ENCODE results near the gene TSPAN10. TPM values are rescaled to one million over a fixed set of nuclear protein-coding genes. Genes with fewer than 3 reads are reported as not detected.
A peak's percentile ranks its signal among the peaks of the same experiment; 100 is the strongest.

TSPAN10 gene
- total and polyA plus RNA-seq, 4 donors: 0.61 to 4.7 (median 1.1) TPM

GRCh38 chr17:81652906-81653771, 16.1 kb downstream of the TSPAN10 start:
- Histone ChIP-seq H3K9me3 (ENCODE audit: control insufficient read depth in 4 of 4, insufficient read depth in 3 of 4, low read length in 3 of 4) (peaks cover 0 to 10% (median 0%) of the 10 kb centered on the region in 4 donors), H3K27ac (ENCODE audit: low read depth in 1 of 2, low read length in 1 of 2) (no peak overlapping the region), H3K4me1 (ENCODE audit: control insufficient read depth in 5 of 5, insufficient read depth in 5 of 5, low read length in 5 of 5) (peaks cover 0 to 9% (median 0%) of the 10 kb centered on the region in 5 donors), H3K36me3 (ENCODE audit: control insufficient read depth in 4 of 4, insufficient read depth in 4 of 4, low read length in 4 of 4) (peaks cover 0 to 6% (median 0%) of the 10 kb centered on the region in 4 donors), H3K4me3 (no peak overlapping the region), H3K9ac (ENCODE audit: insufficient read depth in 1 of 2, low read length in 2 of 2) (peak overlapping the region in 1 of 2 donors; percentile 25), H3K27me3 (ENCODE audit: control insufficient read depth in 3 of 3, insufficient read depth in 3 of 3, low read length in 2 of 3) (peaks cover 2 to 14% (median 10%) of the 10 kb centered on the region in 3 donors)
- TF ChIP-seq CTCF (IDR thresholded peaks at IDR 0.05; ENCODE audit: control extremely low read depth, extremely low read depth): no peak
- DNase-seq (peak; percentile 8 to 43 (median 32)), ATAC-seq (ENCODE audit: insufficient read depth, low FRiP score) (no peak)
- WGBS, 2 donors: 13 to 29% methylated on average over 26 to 27 of the region's 27 CpGs

DNA sequence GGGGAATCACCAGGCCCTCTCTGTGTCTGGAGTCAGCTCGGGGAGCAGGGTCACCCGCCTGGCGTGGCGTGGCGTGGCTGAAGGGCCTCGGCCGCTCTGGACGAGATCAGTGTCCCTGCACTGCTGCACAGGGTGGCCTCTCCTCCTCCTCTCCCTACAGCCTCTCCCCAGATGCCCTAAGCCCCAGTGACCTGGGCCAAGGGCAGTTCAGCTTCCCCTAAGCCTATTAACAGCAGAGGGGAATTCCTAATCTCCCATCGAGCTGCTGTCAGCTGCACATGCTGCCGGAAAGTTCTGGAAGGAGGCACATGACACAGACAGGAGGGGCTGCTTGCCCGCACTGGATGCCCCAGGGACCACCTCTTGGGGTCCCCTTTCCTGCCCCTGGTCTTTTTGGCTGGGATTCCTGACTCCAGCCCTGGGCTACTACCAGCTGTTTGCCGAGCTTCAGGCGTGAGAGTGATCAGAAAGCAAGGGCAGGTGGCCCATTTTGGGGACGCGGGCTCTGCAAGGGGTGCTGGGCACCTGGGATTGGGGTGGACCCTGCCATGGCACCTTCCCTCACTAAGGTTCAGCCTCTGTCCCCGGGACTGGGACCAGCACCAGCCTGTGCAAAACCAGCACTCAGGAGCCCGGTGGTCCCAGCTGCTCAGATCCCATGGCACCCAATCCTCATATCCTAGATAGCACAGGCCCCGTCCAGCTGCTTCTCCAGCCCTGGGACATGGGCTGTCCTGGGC, 18.6 kb downstream of the TSPAN10 start:
- no peak overlapping the region for H3K9ac ChIP-seq (ENCODE audit: insufficient read depth in 1 of 2, low read length in 2 of 2)
- no peaks in the 10 kb centered on the region for H3K36me3 ChIP-seq (ENCODE audit: control insufficient read depth in 4 of 4, insufficient read depth in 4 of 4, low read length in 4 of 4)
- peaks cover 0 to 2% (median 0%) of the 10 kb centered on the region in 3 donors for H3K27me3 ChIP-seq (ENCODE audit: control insufficient read depth in 3 of 3, insufficient read depth in 3 of 3, low read length in 2 of 3)
- ATAC-seq (ENCODE audit: insufficient read depth, low FRiP score) (no peak), DNase-seq (no peak)
- peaks cover 0 to 9% (median 0%) of the 10 kb centered on the region in 5 donors for H3K4me1 ChIP-seq (ENCODE audit: control insufficient read depth in 5 of 5, insufficient read depth in 5 of 5, low read length in 5 of 5)
- H3K4me3 ChIP-seq: no peak overlapping the region
- no peaks in the 10 kb centered on the region for H3K9me3 ChIP-seq (ENCODE audit: control insufficient read depth in 4 of 4, insufficient read depth in 3 of 4, low read length in 3 of 4)
- no peak for TF ChIP-seq CTCF (IDR thresholded peaks at IDR 0.05; ENCODE audit: control extremely low read depth, extremely low read depth)
- H3K27ac ChIP-seq (ENCODE audit: low read depth in 1 of 2, low read length in 1 of 2): no peak overlapping the region
- WGBS, 2 donors: 87 to 90% methylated on average over 18 of the region's 18 CpGs

DNA sequence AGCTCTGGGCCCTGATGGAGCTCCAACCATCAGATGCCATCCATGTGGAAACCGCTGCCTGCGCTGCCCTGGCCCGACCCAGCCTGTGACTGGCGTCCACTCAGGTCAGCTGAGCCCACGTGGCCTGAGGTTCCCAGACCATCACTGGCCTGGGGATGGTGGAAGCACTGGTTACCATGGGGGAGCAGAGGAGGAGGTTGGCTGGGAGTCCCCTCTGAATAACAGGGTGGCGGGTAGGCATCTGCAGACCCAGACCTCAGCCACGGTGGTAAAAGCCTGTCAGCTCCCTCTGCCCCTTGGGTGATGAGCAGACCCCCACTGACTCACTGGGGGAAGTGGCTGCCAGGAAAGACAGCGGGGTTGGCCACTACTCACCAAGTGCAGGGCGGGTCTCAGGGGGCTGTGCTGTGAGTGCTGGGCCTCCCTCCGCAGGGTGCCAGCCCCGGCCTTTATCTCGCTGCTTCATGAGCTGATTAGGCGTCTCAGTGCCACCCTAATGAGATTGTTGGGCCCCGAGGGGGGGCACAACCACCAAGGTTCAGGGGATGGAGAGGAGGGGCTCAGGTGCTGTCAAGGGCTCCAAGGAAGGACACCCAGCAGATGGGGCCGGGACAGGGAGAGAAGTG, 19.2 kb downstream of the TSPAN10 start, which contains the start of gene PDE6G:
Gene PDE6G (minus strand): TSS at position 425 of the 626 bp plus-strand sequence. CDS start 3,237 bp downstream, outside the sequence.
- ATAC-seq (ENCODE audit: insufficient read depth, low FRiP score) (no peak), DNase-seq (no peak)
- Histone ChIP-seq H3K9me3 (ENCODE audit: control insufficient read depth in 4 of 4, insufficient read depth in 3 of 4, low read length in 3 of 4) (no peaks in the 10 kb centered on the region), H3K36me3 (ENCODE audit: control insufficient read depth in 4 of 4, insufficient read depth in 4 of 4, low read length in 4 of 4) (no peaks in the 10 kb centered on the region), H3K9ac (ENCODE audit: insufficient read depth in 1 of 2, low read length in 2 of 2) (no peak within 1 kb of the TSS), H3K27me3 (ENCODE audit: control insufficient read depth in 3 of 3, insufficient read depth in 3 of 3, low read length in 2 of 3) (peaks cover 0 to 2% (median 0%) of the 10 kb centered on the region in 3 donors), H3K4me1 (ENCODE audit: control insufficient read depth in 5 of 5, insufficient read depth in 5 of 5, low read length in 5 of 5) (peaks cover 0 to 9% (median 0%) of the 10 kb centered on the region in 5 donors), H3K4me3 (no peak within 1 kb of the TSS), H3K27ac (ENCODE audit: low read depth in 1 of 2, low read length in 1 of 2) (no peak within 1 kb of the TSS)
- no peak for TF ChIP-seq CTCF (IDR thresholded peaks at IDR 0.05; ENCODE audit: control extremely low read depth, extremely low read depth)
- WGBS, 2 donors: 85 to 89% methylated on average over 15 of the region's 15 CpGs
